Measurements from ENCODE around the gene BCL7B.
"Not testable (repeated sequence)": the region's sequence is repeated elsewhere in the genome, so short reads cannot be mapped to it uniquely, and the experiment has no call there.

Gene BCL7B

DNA sequence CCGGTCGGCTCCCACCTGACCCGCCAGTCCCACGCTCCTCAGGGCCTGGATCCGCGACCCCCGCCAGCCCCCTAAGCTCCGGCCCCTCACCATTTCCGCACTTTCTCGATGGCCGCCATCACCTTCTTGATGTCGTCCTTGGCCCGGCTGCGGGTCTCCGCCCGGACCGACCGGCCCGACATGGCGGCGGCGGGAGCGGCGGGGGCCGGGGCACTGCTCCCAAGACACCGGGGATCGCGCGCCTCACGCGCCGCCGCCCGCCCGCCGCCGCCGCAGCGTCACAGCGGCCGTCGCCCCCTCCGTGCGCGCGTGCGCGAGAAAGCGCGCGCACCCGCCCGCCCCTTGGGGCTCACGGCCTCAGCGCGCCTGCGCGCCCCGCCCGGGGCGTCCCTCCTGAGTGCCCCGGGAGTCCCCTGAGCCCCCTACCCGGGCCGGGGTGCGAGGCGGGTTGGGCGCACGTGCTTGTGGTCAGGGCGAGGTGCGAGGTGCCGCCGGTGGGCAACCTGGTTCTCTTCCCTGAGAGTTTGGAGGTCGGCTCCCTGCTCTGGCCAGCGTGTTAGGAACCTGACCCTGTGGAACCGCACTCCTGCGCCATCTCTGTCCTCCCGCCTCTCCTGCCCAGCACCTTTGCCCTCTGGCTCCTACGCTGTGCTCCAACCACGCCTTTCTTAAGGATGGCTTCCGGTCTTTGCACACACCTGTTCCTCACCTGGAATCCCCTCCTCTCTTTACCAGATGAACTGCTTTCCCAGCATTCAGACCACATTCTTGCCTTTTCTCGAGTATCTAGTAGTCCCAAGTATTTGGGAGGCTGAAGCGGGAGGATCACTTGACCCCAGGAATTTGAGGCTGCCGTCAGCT lies at the start of gene BCL7B:
Gene BCL7B (minus strand): TSS at position 294 of the 861 bp plus-strand sequence. CDS start 112 bp downstream, at position 182.
- peak; percentile 68 for DNase-seq

DNA sequence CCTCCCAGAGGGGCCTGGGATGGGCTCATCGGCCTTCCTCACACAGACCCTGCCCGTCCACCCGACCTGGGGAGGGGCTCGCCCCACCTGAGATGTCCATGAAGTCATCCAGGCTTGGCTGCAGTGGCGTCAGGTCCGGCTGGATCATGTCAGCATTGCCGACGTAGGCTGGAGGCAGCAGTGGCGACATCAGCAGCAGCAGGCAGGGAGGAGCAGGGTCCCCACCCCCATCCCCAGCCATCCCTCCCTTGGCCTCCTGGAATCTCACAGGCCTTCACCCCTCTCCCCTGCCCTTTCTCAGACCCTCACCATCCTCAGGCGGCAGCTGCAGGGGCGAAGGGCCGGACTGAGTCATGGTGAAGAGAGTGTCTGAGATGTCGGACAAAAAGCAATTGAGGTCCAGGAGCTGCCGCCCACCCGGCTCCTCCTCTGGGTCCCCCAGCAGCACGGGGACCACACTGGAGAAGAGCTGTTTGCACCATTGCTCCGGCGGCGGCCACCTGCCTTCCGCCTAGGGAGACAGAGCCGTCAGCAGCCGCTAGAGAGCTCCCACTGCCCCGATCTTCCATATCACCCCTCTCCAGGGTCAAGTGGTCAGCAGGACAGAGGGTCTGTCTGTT lies 48.2 kb upstream of the BCL7B start:
- DNase-seq: no peak

DNA sequence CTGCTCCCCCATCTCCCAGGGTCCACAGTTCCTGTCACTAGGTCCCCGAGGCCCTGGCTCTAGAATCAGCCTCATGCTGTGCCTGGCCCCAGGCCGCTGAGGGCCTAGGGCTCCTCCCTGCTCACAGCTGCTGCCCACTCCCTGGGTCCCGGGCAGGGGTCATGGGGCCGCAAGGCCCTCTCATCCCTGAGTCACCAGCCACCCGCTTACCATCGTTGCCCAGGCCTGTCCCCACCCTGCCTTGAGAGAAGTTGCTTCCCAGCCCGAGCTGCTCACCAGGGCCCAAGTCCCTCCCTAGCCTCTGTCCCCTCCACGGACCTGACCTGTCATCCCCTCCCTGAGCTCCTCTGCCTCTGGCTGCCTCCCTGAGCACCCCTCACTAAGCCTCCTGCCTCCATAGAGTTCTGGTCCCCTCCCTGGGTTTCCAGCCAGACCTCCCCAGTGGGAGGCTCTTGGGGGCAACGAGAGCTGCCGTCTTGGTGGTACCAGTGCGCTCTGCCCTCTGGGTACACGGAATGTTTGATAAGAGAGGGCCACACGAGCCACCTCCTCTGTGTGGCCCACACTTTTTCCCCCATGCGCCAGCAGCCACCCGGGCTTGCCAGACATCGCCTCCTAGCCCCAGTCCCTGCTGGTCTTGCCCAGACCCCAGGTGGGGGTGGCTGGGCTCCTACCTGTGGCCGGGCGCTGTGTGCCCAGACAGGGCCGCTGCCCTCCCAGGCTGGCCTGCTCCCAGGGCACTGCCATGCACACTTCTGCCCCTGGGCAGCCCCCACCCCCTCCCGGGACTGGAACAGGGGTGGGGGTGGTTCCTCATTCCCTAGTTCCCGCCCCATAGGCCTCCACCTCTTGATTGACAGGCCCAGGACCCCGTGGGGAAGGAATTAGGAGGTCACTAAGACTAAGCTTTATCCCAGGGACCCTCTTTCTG lies 45.5 kb upstream of the BCL7B start:
- DNase-seq: no peak

DNA sequence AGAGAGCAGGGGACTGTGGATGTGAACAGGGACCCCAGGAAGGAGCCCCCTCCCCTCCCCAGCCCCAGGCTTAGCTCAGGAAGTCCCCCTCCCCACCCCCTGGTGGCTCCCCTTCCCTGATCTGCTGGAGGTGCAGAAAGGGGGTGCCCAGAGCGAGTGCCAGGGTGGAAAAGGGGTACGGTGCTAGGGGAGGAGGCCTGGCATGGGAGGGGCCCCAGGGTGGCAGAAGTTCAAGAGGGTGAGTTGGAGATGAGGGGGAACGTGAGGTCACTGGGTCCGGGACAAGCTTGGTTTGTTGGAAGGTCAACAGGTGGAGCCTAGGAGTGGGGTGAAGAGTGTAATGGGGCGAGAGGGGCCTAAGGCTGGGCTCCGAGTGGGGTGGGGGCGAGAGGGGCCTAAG lies 42.4 kb upstream of the BCL7B start:
- no peak for DNase-seq

DNA sequence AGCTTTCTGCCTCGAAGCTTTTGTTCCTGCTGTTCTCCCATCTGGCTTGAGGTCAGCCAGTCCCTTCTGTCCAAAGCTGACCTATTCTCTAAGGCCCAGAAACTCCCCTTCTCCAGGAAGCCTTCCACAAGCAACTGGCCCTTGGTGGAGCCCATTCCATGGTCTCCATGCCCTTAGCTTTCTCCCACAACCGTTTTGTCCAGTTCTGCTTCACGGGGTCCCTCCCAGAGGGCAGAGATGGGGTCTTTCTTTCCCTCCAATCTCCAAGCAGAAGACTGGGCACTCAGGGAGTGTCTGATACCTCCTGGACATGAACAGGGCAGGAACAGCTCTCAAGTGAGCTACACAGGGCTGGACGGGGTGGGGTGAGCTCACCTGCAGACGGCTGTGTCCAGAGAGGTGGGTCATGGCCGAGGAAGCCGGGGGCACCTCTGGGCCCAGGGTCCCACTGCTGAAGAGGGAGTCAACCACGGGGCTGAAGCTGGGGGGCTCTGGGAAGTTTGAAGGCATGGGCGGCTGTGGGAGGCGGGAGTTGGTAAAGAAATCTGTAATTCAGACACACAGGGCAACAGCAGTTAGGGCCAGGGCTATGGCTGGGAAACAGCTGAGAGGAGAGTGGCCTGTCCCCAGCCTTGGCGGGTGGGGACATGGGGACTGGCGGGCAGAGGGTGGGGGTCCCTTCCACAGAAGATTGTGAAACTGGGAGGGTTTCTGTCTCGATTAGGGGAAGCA lies 41.8 kb upstream of the BCL7B start:
- no peak for DNase-seq

DNA sequence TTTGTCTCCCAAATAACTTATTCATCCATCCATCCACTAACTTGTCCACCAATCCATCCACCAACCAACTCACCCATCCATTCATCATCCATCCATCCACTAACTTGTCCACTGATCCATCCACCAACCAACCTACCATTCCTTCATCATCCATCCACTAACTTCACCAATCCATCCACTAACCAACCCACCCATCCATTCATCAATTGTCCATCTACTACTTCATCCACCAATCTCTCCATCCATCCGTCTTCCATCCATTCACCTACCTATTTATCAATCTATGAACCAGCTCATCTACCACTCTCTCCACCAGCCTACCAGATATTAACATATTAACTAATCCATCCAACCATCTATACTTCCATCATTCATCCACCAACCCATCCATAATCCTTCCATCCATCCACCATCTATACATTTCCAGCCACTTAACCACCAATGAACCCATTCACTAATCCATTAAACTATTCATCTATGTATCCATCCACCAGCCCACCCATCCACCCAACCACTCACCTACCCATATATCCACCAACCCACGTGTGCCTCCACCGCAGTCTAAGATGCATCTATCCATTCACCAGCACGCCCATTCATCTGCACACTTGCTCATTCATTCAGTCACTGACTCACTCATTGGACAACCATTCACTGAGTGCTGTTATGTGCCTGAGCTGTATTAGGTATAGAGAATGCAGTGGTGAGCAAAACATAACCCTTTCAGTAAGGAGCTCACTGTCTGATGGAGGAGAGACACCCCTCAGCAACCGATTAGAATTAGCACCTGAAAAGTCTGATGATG lies 40.7 kb upstream of the BCL7B start:
- DNase-seq: no peak

DNA sequence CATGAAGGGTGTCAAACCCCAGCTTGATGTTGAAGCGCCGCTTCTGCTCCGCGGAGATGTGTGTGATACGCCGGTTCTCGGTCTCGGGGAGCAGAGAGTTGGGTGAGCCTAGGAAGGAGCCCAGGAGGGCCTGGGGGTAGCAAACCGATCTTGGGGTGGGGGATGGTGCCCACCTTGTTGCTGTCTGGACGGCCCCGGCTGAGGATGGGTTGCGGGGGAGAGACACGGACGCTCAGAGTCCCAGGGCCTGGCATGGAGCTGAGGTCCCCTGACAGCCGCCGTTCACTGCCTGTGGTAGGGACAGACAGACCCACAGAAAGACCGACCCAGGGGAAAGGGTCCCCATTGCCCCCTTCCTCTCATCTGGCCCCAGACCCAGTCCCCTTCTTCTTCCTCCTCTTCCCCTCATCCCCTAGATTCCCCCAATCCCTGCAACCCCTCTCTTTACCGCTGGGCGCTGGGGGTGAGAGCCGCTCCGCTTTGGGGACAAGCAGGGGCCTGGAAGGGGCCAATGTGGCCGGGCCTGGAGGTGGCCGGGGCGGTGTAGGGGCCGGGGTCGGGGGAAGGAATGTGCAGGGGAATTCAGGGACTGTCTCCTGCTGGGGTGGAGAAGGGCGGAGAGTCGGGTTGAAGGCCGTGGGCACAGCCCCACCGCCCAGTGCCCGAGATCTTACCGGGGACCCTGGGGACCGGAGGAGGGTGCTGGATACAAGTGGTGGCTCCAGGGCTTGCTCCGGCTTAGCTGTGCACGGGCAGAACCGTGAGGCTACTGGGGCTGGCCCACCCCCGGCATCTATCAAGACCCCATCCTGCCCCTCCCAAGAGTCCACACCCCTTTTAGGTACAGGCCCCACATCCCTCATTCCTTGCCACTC lies 38.9 kb upstream of the BCL7B start:
- DNase-seq: no peak

DNA sequence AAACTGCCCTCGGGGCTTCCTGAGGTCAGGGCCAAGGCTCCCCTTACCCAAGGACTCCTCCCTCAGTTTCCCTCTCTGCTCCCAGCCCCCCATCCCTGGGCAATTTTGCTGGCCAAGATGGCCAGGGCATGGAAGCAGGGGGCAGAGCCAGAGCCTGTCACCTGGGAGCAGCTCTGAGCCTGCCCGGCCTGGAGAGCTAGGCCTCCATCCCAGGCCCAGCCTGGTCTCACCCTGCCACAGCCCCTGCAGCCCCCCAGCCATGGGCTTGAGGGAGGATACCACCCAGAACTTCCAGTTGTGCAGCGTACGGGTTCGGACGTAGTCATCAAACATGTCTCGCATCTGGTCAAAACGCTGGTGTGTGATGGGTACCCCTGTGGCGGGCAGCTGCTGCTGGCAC lies 37.9 kb upstream of the BCL7B start:
- DNase-seq: no peak

DNA sequence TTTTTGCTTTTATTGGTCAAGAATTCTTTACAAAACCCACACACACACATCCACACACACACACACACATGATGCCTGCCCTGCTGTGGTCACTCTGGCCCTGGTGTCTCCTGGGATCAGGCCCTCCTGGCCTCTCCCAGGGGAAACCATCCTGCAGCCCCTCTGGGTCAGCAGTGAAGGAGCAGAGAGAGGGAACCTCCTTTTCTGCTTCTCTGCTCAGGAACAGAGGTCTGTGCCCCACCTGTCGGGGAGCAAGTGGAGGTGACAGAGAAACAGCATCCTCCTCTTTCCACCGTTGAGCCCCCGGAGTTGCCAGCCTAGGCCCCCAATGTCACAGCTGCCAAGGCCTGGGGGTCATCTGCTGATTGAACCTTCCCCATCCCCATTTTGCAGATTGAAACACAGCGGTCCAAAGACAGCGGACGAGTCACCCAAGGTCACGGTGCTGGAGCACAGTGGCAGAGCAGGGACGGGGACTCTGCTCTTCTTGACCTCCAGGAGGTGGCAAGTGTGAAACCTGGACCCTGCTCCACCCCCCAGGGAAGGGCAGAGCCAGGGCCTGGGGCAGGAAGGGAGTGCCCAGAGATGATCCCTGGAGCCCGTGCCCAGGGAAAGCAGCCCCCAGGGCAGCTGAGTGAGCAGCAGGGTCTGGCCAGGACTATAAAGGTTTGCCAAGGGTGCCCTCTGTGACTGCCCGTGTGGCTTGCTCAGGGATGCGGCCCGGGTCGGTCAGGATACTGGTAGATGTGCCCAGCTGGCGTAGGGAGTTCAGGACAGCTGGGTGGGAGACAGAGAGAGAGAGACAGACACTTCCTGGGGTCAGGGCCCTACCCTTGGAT lies 35.9 kb upstream of the BCL7B start:
- DNase-seq: no peak

DNA sequence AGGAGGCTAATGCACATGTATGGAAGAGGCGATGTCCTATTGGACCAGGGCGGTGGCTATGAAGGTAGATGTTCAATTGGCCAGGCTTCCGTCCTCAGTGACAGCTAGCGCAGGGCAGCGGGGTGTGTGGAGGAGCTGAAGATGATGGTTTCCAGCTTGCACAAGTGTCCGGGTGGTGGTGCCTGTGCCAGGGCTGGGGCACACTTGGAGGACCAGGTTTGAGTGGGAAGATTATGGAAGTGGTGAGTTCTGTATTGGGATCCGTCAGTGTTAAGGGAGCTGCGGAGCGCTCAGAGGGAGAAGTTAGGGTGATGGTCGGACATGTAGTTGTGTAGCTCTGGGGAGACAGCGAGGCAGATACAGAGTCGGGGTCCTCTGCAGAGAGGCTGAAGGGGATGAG lies 29.4 kb upstream of the BCL7B start:
- no peak for DNase-seq

DNA sequence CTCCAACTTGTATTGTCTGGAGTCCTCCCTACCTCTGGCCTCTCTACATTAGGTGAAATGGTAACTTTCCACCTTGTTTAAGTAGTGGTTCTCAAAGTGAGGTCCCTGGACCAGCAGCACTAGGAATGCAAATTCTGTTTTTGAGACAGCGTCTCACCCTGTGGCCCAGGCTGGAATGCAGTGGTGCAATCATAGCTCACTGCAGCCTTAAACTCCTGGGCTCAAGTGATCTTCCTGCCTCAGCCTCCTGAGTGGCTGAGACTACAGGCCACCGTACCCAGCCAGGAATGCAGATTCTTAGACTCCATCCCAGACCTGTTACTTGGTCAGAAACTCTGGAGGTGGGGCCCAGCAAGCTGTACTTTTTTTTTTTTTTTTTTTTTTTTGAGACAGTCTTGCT lies 27.7 kb upstream of the BCL7B start:
- DNase-seq: no peak

DNA sequence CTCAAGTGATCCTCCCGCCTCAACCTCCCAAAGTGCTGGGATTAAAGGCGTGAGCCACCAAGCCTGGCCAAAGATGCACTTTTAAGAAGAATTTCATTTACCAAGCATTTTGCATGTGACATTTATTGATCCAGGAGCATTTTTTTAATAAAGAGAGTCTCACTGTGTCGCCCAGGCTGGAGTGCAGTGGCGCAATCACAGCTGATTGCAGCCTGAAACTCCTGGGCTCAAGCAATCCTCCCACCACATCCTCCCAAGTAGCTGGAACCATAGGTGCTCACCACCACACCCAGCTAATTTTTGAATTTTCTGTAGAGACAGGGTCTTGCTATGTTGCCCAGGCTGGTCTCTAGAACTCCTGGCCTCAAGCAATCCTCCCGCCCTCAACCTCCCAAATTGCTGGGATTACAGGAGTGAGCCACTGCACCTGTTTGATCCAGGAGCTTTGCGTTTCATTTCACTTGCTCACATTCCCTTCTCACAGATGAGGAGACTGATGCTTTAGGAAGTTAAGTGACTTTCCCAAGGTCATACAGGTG lies 25.2 kb upstream of the BCL7B start:
- DNase-seq: no peak

DNA sequence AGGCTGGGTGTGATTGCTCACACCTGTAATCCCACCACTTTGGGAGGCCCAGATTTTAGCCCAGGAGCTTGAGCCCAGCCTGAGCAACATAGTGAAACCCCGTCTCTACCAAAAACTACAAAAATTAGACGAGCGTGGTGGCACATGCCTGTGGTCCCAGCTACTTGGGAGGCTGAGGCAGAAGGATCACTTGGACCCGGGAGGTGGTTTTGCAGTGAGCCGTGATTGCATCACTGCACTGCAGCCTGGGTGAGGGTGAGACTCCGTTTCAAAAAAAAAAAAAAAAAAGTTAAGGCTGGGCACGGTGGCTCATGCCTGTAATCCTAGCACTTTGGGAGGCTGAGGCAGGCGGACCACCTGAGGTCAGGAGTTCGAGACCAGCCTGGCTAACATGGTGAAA lies 23.5 kb upstream of the BCL7B start:
- not testable (repeated sequence) for DNase-seq

DNA sequence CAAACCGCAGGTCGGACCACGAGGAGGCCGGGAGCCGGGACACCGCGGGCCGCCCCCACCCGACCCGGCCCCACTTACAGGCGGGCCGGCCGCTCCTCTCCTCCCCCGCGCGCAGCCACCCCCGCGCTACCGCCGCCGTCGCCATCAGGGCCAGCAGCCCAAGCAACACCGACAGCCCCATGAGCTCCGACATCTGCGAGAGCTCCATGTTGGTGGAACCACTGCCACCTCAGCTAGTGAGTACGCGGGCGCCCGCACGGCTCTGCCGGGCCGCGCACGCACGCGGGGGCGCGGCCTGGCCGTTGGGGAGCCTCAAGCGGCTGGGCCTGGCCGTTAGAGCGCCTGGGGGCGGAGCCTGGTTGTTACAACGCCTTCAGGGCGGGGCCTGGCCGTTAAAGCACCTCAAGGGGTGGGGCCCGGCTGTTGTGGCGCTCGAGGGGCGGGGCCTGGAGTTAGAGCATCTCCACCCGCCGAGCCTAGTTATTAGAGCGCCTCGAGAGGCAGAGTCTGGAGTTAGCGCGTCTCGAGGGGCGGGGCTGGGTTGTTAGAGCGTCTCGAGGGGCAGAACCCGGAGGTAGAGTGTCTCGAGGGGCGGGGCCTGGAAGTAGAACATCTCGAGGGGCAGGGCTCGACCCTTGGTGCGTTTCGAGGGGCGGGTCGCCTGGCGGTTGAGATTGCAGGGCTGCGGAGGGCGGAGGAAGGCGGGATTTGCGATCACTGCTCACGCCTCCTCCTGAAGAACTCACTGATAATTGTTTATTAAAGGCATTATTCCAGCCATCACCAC lies 21.0 kb upstream of the BCL7B start, which contains the start of gene TBL2:
Gene TBL2 (minus strand): TSS at position 238 of the 787 bp plus-strand sequence. CDS start 30 bp downstream, at position 208.
- DNase-seq: peak; percentile 99

DNA sequence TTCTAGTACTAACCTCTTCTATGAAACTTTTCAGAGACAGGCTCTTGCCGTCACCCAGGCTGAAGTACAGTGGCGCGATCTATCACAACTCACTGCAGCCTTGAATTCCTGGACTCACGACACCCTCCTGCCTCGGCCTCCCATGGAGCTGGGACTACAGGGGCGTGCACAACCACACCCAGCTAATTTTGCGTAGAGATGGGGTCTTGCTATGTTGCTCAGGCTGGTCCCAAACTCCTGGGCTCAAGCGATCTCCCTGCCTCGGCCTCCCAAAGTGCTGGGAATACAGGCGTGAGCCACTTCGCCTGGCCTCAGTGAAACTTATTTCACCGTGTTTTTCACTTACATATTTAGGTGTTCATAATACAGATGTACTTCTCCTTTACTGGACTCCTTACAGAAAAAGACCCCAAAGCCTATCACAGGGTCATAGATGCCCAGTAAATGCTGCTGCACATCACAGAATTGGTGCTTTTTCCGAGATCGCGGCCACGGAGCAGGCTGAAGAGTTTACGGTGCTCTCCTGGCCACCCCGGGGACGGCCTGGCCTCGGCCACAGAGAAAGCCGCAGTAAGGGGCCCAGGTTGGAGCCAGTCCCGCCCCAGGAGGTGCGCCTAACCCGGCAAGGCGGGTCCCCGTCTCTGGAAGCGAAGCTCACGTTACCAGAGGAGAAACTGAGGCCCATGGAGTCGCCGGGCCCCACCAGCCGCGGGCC lies 20.3 kb upstream of the BCL7B start:
- DNase-seq: no peak

DNA sequence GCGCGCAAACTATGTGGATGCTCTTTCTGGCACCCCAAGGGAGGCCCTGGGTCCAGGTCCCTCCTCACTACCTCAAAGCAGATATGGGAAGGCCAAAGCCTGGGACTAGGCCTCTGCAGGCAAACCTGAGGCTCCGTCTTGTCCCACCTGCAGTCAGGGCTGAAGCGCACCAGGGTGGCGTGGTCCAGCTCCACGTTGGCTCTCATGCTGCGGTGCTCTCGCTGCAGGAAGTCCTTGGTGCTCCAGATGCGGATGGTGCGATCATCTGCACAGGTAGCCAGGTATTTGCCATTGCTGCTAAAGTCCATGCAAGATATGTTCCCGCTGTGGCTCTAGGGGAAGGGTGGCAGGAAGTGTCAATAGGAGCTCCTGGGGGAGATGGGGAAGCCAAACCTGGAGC lies 16.3 kb upstream of the BCL7B start:
- no peak for DNase-seq

DNA sequence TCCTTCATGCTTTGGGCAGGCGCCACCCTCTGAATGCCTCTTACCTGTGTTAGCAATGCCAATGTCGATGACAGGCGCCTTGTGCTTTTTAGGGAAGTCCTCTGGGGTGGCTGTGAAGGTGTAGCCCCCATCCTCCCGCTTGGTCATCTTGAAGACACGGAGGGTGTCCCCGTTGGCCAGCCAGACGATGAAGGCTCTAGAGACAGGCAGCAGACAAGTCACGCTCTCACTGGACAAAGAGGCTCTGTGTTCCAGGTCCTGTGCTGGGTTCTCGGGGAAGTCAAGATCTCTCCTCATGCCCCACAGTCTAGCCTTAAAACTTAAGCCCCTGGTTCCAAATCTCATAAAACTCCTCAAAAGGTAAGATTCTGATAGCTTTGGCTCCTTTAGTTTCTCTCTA lies 15.8 kb upstream of the BCL7B start:
- no peak for DNase-seq

DNA sequence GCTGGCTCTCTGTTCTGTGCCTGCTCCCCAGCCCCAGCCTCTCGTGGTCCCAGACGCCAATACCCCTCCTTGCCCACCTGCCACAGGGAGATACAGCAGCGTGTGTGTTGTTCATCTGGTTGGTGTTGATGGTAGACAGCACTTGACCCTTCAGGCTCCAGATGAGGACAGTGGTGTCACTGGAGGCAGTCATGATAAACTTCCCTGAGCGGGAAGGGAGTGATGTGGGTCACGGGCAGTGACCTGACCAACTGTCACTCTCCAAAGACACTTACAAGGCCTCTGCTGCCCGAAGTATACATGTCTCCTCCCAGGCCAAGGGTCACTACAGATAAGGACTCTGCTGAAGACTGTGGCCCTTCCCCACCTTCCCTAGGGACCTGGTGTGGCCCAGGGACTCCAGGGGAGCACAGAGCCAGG lies 15.3 kb upstream of the BCL7B start:
- no peak for DNase-seq

All from right hindlimb (tissue), 1 donor.